ENCODE measurements around the gene AMZ2. TPM values are rescaled to one million over a fixed set of nuclear protein-coding genes. Genes with fewer than 3 reads are reported as not detected.

The AMZ2 gene, protein sequence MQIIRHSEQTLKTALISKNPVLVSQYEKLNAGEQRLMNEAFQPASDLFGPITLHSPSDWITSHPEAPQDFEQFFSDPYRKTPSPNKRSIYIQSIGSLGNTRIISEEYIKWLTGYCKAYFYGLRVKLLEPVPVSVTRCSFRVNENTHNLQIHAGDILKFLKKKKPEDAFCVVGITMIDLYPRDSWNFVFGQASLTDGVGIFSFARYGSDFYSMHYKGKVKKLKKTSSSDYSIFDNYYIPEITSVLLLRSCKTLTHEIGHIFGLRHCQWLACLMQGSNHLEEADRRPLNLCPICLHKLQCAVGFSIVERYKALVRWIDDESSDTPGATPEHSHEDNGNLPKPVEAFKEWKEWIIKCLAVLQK
- total RNA-seq: 80.3 and 84.0 TPM in 2 replicates

DNA sequence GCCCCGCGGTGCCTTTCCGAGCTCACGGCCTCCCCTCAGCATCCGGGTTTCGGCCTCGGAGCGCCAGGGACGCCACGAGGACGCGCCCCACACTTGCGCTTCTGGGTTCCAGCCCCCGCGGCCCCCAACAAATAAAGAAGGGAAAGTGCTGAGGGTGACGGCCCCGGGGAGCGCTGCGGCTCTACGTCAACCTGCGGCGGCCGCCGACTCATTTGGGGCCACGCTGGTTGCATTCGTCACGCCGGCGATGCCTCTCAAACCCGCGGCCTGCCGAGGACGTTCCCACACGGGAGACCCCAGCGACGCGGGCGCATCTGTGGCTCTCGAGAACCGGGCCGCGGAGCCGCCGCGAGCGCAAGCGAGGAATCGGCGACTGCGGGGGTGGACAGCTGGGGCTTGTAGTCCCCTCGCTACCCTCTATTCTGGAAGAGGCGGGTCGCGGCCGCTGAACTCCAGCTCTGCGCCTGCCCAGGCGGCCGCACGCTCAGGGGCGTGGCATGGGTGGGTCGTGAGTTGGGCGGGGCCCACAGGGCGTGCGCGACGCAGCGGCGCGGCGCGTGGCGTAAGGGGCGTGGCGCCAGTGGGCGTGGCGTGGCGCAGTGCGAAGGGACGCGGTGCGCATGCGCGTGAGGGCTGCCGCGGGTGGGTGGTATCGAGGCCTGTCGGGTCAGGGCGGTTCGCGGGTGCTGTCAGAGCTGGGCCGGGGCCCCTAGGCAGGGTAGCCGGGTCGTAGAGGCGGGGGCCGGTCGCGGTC, at the start of gene AMZ2:
Gene AMZ2 (plus strand): TSS at position 599 of the 754 bp plus-strand sequence. CDS start 2,145 bp downstream, outside the sequence.
- no peak for TF ChIP-seq CTCF (IDR thresholded peaks at IDR 0.05; ENCODE audit: extremely low read depth, low read depth, low read length)

DNA sequence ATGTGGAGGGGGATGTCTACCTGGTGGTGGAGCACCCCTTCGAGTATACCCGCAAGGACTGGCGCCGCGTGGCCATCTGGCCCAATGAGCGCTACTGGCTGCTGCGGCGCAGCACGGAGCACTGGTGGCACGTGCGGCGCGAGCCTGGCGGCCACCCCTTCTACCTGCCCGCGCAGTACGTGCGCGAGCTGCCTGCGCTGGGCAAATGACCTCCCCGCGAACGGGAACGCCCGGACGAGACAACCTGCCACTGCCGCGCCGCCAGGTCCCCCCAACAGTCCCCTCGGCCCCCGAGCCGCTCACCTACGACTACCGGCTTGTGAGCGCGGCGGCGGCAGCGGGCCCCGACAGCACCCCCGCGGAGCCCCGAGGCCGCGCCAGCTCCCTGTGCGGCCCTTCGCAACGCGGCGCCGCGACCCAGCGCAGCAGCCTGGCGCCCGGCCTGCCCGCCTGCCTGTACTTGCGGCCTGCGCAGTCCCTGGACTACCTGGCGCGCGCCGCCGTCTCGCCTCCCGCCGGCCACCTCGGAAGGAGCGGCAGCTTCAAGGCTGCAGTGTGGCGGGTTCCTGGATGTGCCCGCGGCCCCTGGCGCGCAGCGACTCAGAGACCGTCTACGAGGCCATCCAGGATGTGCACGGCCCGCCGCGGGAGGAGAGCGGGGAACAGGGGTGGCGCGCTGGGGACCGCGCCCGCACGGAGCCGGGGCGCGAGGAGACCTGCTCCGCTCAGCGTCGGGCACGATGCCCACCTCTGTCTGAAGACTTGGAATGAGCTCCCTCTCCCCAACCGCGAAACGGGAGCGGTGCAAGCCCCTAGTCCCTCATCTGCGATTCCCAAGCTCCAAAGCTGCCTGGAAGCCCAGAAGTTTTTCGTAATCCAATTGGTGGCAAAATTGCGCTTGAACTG, 48.7 kb upstream of the AMZ2 start:
- peaks cover 6% of the 10 kb centered on the region for H3K4me1 ChIP-seq (ENCODE audit: insufficient read depth, low read length)
- DNase-seq (ENCODE audit: insufficient read length, low spot score, missing footprints): peak; percentile 79
- H3K4me3 ChIP-seq (ENCODE audit: insufficient read depth, low read length): no peak overlapping the region
- no peaks in the 10 kb centered on the region for H3K9me3 ChIP-seq (ENCODE audit: low read depth, low read length)
- no peaks in the 10 kb centered on the region for H3K79me2 ChIP-seq (ENCODE audit: insufficient read depth, low read length)
- TF ChIP-seq CTCF (IDR thresholded peaks at IDR 0.05; ENCODE audit: extremely low read depth, low read depth, low read length): no peak
- H3K36me3 ChIP-seq (ENCODE audit: insufficient read depth, low read length): no peaks in the 10 kb centered on the region
- H3K4me2 ChIP-seq (ENCODE audit: insufficient read depth, low read length): no peak overlapping the region
- no peak overlapping the region for H2AFZ ChIP-seq (ENCODE audit: low read length)
- peaks cover 59% of the 10 kb centered on the region for H3K27me3 ChIP-seq (ENCODE audit: insufficient read depth, low read length)
- no peaks in the 10 kb centered on the region for H4K20me1 ChIP-seq (ENCODE audit: insufficient read depth, low read length)
- no peak overlapping the region for H3K27ac ChIP-seq (ENCODE audit: low read depth, low read length)

More for the DNA sequence above, at the start of gene AMZ2:
- Histone ChIP-seq H3K4me1 (ENCODE audit: insufficient read depth, low read length) (peaks cover 10% of the 10 kb centered on the region), H2AFZ (ENCODE audit: low read length) (peak within 1 kb of the TSS; percentile 92), H3K27me3 (ENCODE audit: insufficient read depth, low read length) (no peaks in the 10 kb centered on the region), H3K36me3 (ENCODE audit: insufficient read depth, low read length) (peaks cover 18% of the 10 kb centered on the region), H3K79me2 (ENCODE audit: insufficient read depth, low read length) (peaks cover 3% of the 10 kb centered on the region), H3K9me3 (ENCODE audit: low read depth, low read length) (no peaks in the 10 kb centered on the region), H4K20me1 (ENCODE audit: insufficient read depth, low read length) (no peaks in the 10 kb centered on the region), H3K4me3 (ENCODE audit: insufficient read depth, low read length) (peak within 1 kb of the TSS; percentile 90), H3K4me2 (ENCODE audit: insufficient read depth, low read length) (peak within 1 kb of the TSS; percentile 77), H3K27ac (ENCODE audit: low read depth, low read length) (peak within 1 kb of the TSS; percentile 95)
- DNase-seq (ENCODE audit: insufficient read length, low spot score, missing footprints): peak; percentile 98

GRCh38 chr17:68199837-68200688, 47.8 kb upstream of the AMZ2 start:
- Histone ChIP-seq H3K9me3 (ENCODE audit: low read depth, low read length) (no peaks in the 10 kb centered on the region), H3K36me3 (ENCODE audit: insufficient read depth, low read length) (no peaks in the 10 kb centered on the region), H2AFZ (ENCODE audit: low read length) (peak overlapping the region; percentile 76), H3K4me2 (ENCODE audit: insufficient read depth, low read length) (peak overlapping the region; percentile 87), H3K27me3 (ENCODE audit: insufficient read depth, low read length) (peaks cover 54% of the 10 kb centered on the region), H4K20me1 (ENCODE audit: insufficient read depth, low read length) (no peaks in the 10 kb centered on the region), H3K27ac (ENCODE audit: low read depth, low read length) (no peak overlapping the region), H3K79me2 (ENCODE audit: insufficient read depth, low read length) (no peaks in the 10 kb centered on the region), H3K4me3 (ENCODE audit: insufficient read depth, low read length) (peak overlapping the region; percentile 60), H3K4me1 (ENCODE audit: insufficient read depth, low read length) (peaks cover 6% of the 10 kb centered on the region)
- TF ChIP-seq CTCF (IDR thresholded peaks at IDR 0.05; ENCODE audit: extremely low read depth, low read depth, low read length): no peak
- DNase-seq (ENCODE audit: insufficient read length, low spot score, missing footprints): peak; percentile 85

Data from osteoblast (primary cell).